DOHH2 (cell line): ENCODE data around the gene DPH6.

ENCODE experiments used
- H3F3A ChIP-seq: fragments of 200-600 bp; sonication (generic), shearing (Covaris generic); 2 replicates; pipeline ENCODE4 v1.6.0; 2016; ENCODE audit warnings: antibody characterized with exemption, mild to moderate bottlenecking; ENCODE audit not compliant: control insufficient read depth, insufficient read depth
- H3K27ac ChIP-seq: fragments of 200-600 bp; sonication (generic); 2 replicates; pipeline ENCODE4 v1.5.1; 2014; ENCODE audit warnings: low read depth, mild to moderate bottlenecking, low read length, moderate library complexity
- H3K27me3 ChIP-seq: fragments of 200-600 bp; sonication (generic); 2 replicates; pipeline ENCODE4 v1.6.1; 2014; ENCODE audit warnings: mild to moderate bottlenecking, low read length, mixed read lengths; ENCODE audit not compliant: control insufficient read depth
- H3K36me3 ChIP-seq: fragments of 200-600 bp; sonication (generic); 2 replicates; pipeline ENCODE4 v1.6.1; 2014; ENCODE audit warnings: mild to moderate bottlenecking, low read length, moderate library complexity, mixed read lengths; ENCODE audit not compliant: control insufficient read depth
- H3K4me1 ChIP-seq: fragments of 200-600 bp; sonication (generic); 2 replicates; pipeline ENCODE4 v1.6.1; 2014; ENCODE audit warnings: mild to moderate bottlenecking, low read length, mixed read lengths; ENCODE audit not compliant: control insufficient read depth
- H3K4me2 ChIP-seq: fragments of 200-600 bp; sonication (generic); 2 replicates; pipeline ENCODE4 v1.6.0; 2014; ENCODE audit warnings: mild to moderate bottlenecking, low read length, moderate library complexity
- H3K4me3 ChIP-seq: fragments of 200-600 bp; sonication (generic); 2 replicates; pipeline ENCODE4 v1.5.1; 2014; ENCODE audit warnings: mild to moderate bottlenecking, low read length, mixed read lengths
- H3K79me2 ChIP-seq: fragments of 200-600 bp; sonication (generic); 2 replicates; pipeline ENCODE4 v1.6.1; 2014; ENCODE audit warnings: mild to moderate bottlenecking, low read length, mixed read lengths; ENCODE audit not compliant: control insufficient read depth
- H3K9me2 ChIP-seq: fragments of 200-600 bp; sonication (generic); replicated peaks from 2 replicates; pipeline ENCODE4 v1.6.1; 2014; ENCODE audit warnings: mild to moderate bottlenecking, low read length, mixed read lengths; ENCODE audit not compliant: control insufficient read depth
- H3K9me3 ChIP-seq: fragments of 200-600 bp; sonication (generic); 2 replicates; pipeline ENCODE4 v1.6.1; 2014; ENCODE audit warnings: antibody characterized with exemption, low read length, mixed read lengths; ENCODE audit not compliant: control insufficient read depth, insufficient read depth
- H4K20me1 ChIP-seq: fragments of 200-600 bp; sonication (generic); 2 replicates; pipeline ENCODE4 v1.6.0; 2014; ENCODE audit warnings: low read depth, mild to moderate bottlenecking, antibody characterized with exemption, low read length, moderate library complexity; ENCODE audit not compliant: control insufficient read depth, insufficient read depth
- EZH2phosphoT487 ChIP-seq: fragments of 200-600 bp; sonication (generic); IDR thresholded peaks from 2 replicates; pipeline ENCODE4 v1.6.1; 2017; ENCODE audit warnings: borderline replicate concordance, mild to moderate bottlenecking, antibody characterized with exemption, low read length, moderate library complexity, mixed read lengths
- TF ChIP-seq, protein P1 (sequence below): fragments of 200-600 bp; sonication (generic); IDR thresholded peaks from one replicate; pipeline ENCODE4 v1.5.1; 2014; ENCODE audit warnings: antibody characterized with exemption, mild to moderate bottlenecking, low read depth, low read length; ENCODE audit not compliant: poor library complexity, severe bottlenecking

Gene DPH6

GRCh38 chr15:35458176-35458856 is 87.6 kb downstream of the DPH6 start:
- Histone ChIP-seq H3K27me3 (no peaks in the 10 kb centered on the region), H3K79me2 (no peaks in the 10 kb centered on the region), H3K4me2 (no peak overlapping the region), H4K20me1 (no peaks in the 10 kb centered on the region), H3K4me3 (no peak overlapping the region), H3K27ac (no peak overlapping the region), H3K9me3 (no peaks in the 10 kb centered on the region), H3K36me3 (no peaks in the 10 kb centered on the region), H3K9me2 (no peaks in the 10 kb centered on the region), H3K4me1 (no peaks in the 10 kb centered on the region), H3F3A (no peaks in the 10 kb centered on the region)
- TF ChIP-seq, protein P1, sequence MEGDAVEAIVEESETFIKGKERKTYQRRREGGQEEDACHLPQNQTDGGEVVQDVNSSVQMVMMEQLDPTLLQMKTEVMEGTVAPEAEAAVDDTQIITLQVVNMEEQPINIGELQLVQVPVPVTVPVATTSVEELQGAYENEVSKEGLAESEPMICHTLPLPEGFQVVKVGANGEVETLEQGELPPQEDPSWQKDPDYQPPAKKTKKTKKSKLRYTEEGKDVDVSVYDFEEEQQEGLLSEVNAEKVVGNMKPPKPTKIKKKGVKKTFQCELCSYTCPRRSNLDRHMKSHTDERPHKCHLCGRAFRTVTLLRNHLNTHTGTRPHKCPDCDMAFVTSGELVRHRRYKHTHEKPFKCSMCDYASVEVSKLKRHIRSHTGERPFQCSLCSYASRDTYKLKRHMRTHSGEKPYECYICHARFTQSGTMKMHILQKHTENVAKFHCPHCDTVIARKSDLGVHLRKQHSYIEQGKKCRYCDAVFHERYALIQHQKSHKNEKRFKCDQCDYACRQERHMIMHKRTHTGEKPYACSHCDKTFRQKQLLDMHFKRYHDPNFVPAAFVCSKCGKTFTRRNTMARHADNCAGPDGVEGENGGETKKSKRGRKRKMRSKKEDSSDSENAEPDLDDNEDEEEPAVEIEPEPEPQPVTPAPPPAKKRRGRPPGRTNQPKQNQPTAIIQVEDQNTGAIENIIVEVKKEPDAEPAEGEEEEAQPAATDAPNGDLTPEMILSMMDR: no peak
- TF ChIP-seq EZH2phosphoT487: no peak

- H3K4me3 ChIP-seq: no peak overlapping the region
- no peaks in the 10 kb centered on the region for H3K27me3 ChIP-seq
- no peak overlapping the region for H3K4me2 ChIP-seq
- H3K4me1 ChIP-seq: no peaks in the 10 kb centered on the region
- TF ChIP-seq, protein P1: no peak
- TF ChIP-seq EZH2phosphoT487: no peak
- H3K9me2 ChIP-seq: no peaks in the 10 kb centered on the region
- H3K36me3 ChIP-seq: no peaks in the 10 kb centered on the region
- H3K27ac ChIP-seq: no peak overlapping the region
- H4K20me1 ChIP-seq: no peaks in the 10 kb centered on the region
- no peaks in the 10 kb centered on the region for H3F3A ChIP-seq
- H3K79me2 ChIP-seq: no peaks in the 10 kb centered on the region
- H3K9me3 ChIP-seq: no peaks in the 10 kb centered on the region
Observed at GRCh38 chr15:35455201-35455600, 90.8 kb downstream of the DPH6 start.

GRCh38 chr15:35450492-35450891 is 95.5 kb downstream of the DPH6 start:
- TF ChIP-seq, protein P1: no peak
- TF ChIP-seq EZH2phosphoT487: no peak
- Histone ChIP-seq H3K4me3 (no peak overlapping the region), H3K27ac (no peak overlapping the region), H3K36me3 (no peaks in the 10 kb centered on the region), H3K79me2 (no peaks in the 10 kb centered on the region), H3K9me2 (no peaks in the 10 kb centered on the region), H4K20me1 (no peaks in the 10 kb centered on the region), H3K9me3 (no peaks in the 10 kb centered on the region), H3K4me1 (no peaks in the 10 kb centered on the region), H3K27me3 (no peaks in the 10 kb centered on the region), H3F3A (no peaks in the 10 kb centered on the region), H3K4me2 (no peak overlapping the region)
